GM12878 (cell line): ENCODE measurements around the gene HCFC1R1.

Experiments used
- BRCA1 ChIP-seq: IDR thresholded peaks from 2 replicates; pipeline ENCODE4 v1.6.1; 2011; ENCODE audit warnings: low read depth, low read length, improper control_type of control experiment
- CBX5 ChIP-seq: sonication (generic); IDR thresholded peaks from 2 replicates; pipeline ENCODE4 v1.6.1; 2016; ENCODE audit warnings: low read depth, moderate library complexity, mild to moderate bottlenecking, inconsistent platforms
- CHD1 ChIP-seq: IDR thresholded peaks from 2 replicates; pipeline ENCODE4 v1.6.1; 2012; ENCODE audit warnings: low read depth, low read length, improper control_type of control experiment
- CTCF ChIP-seq, 3 experiments: IDR thresholded peaks in 2 of 3; conservative IDR thresholded peaks in 1 of 3; 2 replicates each; pipeline ENCODE4 v1.5.1; 2011; ENCODE audit warnings: low read depth in 3 of 3, low read length in 3 of 3, mild to moderate bottlenecking in 3 of 3, control low read depth in 2 of 3, moderate library complexity in 2 of 3, inconsistent platforms in 1 of 3, mixed read lengths in 1 of 3; ENCODE audit not compliant: control insufficient read depth in 2 of 3, insufficient read depth in 1 of 3; ENCODE audit errors: extremely low read depth in 1 of 3
- EP300 ChIP-seq, 2 experiments: fragments of 150-350 bp in 1 of 2; IDR thresholded peaks; 2 replicates each; pipeline ENCODE4 v1.6.1; 2011 to 2012; ENCODE audit warnings: low read depth in 2 of 2, low read length in 2 of 2, borderline replicate concordance in 1 of 2, improper control_type of control experiment in 1 of 2, inconsistent platforms in 1 of 2; ENCODE audit not compliant: control insufficient read depth in 1 of 2
- EZH2 ChIP-seq: IDR thresholded peaks from 2 replicates; pipeline ENCODE4 v1.6.1; 2012; ENCODE audit warnings: low read depth, mild to moderate bottlenecking, control low read depth, inconsistent platforms, low read length, borderline replicate concordance; ENCODE audit not compliant: control insufficient read depth
- NFYA ChIP-seq: IDR thresholded peaks from 2 replicates; pipeline ENCODE4 v1.6.1; 2011; ENCODE audit warnings: low read depth, mild to moderate bottlenecking, low read length, improper control_type of control experiment, borderline replicate concordance
- NR2C2 ChIP-seq: IDR thresholded peaks from 2 replicates; pipeline ENCODE4 v1.6.1; 2011; ENCODE audit warnings: borderline replicate concordance, low read depth; ENCODE audit not compliant: control insufficient read depth, insufficient read length
- NRF1 ChIP-seq: conservative IDR thresholded peaks from 2 replicates; pipeline ENCODE4 v1.6.1; 2011; ENCODE audit warnings: mild to moderate bottlenecking, low read depth, low read length, improper control_type of control experiment
- RAD21 ChIP-seq: IDR thresholded peaks from 2 replicates; pipeline ENCODE4 v1.6.1; 2011; ENCODE audit warnings: mild to moderate bottlenecking, low read depth, low read length, moderate library complexity; ENCODE audit not compliant: insufficient read depth
- RFX5 ChIP-seq: IDR thresholded peaks from 2 replicates; pipeline ENCODE4 v1.6.1; 2011; ENCODE audit warnings: low read depth, low read length, improper control_type of control experiment
- SMAD1 ChIP-seq: fragments of 450-650 bp; IDR thresholded peaks from 2 replicates; pipeline ENCODE4 v1.6.1; 2018; ENCODE audit warnings: mild to moderate bottlenecking, low read depth; ENCODE audit not compliant: partially characterized antibody
- ZNF384 ChIP-seq: IDR thresholded peaks from 2 replicates; pipeline ENCODE4 v1.6.1; 2012; ENCODE audit warnings: low read depth, mild to moderate bottlenecking, low read length, improper control_type of control experiment, borderline replicate concordance
- TF ChIP-seq, protein P1 (sequence below): IDR thresholded peaks from 2 replicates; pipeline ENCODE4 v1.6.1; 2011; ENCODE audit warnings: low read depth, mild to moderate bottlenecking, low read length, moderate library complexity, borderline replicate concordance; ENCODE audit errors: extremely low read depth

- TF ChIP-seq ZNF384 = no peak
- TF ChIP-seq BRCA1 = no peak
- no peak for TF ChIP-seq CBX5
- TF ChIP-seq NRF1 = no peak
- no peak for TF ChIP-seq NR2C2
- TF ChIP-seq, protein P1, sequence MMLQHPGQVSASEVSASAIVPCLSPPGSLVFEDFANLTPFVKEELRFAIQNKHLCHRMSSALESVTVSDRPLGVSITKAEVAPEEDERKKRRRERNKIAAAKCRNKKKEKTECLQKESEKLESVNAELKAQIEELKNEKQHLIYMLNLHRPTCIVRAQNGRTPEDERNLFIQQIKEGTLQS = no peak
- TF ChIP-seq RAD21 = no peak
- no peak for TF ChIP-seq NFYA
- no peak for TF ChIP-seq CTCF (IDR thresholded peaks at IDR 0.05 in 2 of 3, conservative IDR thresholded peaks at IDR 0.05 in 1 of 3; ENCODE audit: control insufficient read depth in 2 of 3, extremely low read depth in 1 of 3, insufficient read depth in 1 of 3, low read depth in 3 of 3, low read length in 3 of 3)
- no peak for TF ChIP-seq EP300 (IDR thresholded peaks at IDR 0.05; ENCODE audit: borderline replicate concordance in 1 of 2, control insufficient read depth in 1 of 2, low read depth in 2 of 2, low read length in 2 of 2)
- no peak for TF ChIP-seq SMAD1
- TF ChIP-seq CHD1 = no peak
- no peak for TF ChIP-seq RFX5
- no peak for TF ChIP-seq EZH2
Observed at GRCh38 chr16:3001316-3001715, 22.4 kb downstream of the HCFC1R1 start.
